ENCODE results near the gene PSMC5.
A peak's percentile ranks its signal among the peaks of the same experiment; 100 is the strongest.
"Not testable (repeated sequence)": the region's sequence is repeated elsewhere in the genome, so short reads cannot be mapped to it uniquely, and the experiment has no call there.

Gene PSMC5

DNA sequence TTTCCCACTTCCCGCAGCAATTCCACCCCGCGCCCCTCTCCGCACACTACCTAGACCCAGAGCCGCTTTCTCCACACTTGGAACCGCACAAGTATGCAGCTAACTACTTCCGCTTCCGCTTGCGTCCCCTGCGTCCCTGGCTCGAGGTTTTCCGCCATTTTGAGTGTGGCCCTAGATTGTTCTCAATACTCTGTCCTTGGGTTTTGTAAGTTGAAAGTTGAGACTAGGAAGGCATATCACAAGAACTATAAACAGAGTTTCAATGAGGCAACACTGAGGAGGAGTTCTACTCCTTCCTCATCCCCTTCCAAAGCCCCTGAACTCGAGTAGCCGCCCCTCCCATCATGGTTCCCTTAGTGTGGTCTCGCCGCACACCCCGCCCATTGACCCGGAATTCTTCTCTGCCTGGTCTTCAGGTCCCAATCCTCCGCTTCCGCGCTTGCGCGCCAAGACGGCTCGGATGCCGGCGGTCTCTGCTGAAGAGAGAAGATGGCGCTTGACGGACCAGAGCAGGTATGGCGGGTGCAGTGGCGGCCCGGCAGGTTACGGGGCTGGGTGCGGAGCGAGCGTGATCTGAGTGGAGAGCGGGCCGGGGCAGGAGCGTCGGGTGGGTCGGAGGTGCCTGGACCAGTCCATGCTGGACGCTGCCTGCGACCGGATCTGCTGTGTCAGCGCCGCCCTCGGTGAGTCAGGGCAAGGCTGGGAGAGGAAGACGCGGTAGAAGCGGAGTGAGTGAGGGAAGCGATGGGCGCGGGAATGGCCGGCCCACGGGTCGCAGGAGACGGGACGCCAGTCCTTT is at the start of gene PSMC5, which contains the start of gene FTSJ3:
TSS of gene PSMC5 (plus strand) at position 430 of the 799 bp plus-strand sequence. CDS start at position 490, 60 bp downstream.
TSS of gene FTSJ3 (minus strand) at position 662 of the 799 bp plus-strand sequence. CDS start 761 bp downstream, outside the sequence.
- DNase-seq: peak; percentile 77

DNA sequence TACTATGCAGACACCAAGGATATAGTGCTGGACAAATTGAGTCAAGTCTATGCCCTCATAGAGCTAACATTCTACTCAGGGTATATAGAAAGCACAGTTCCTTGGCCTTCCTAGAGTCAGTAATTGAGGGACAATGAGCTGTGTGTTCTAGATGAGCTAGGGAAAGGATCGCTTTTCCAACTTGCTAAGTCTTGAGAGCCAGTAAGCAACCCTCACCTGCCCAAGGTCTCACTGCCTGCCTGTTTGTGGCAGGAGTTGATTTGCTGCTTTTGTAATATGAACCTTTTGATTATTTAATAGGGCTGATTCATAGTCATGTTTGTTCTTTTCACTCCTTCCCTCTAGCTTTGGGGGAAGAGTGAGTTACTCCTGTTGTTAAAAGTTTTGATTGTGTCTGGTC is 46.7 kb upstream of the PSMC5 start:
- no peak for DNase-seq

DNA sequence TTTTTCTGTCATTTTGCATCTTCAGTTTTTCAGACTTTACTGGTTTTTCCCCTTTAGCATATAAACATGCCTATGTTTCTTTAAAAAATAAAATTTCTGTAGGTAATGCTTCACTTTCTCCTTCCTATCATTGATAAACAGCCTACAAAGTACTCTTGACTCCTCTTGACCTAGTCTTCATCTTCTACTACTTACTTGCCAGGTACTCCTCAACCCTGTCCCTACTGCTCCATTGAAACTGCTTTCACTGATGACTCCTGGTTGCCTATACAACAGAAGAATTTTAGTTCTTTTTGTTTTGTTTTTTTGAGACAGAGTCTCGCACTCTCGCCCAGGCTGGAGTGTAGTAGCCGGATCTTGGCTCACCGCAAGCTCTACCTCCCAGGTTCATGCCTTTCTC is 46.3 kb upstream of the PSMC5 start:
- DNase-seq: no peak

DNA sequence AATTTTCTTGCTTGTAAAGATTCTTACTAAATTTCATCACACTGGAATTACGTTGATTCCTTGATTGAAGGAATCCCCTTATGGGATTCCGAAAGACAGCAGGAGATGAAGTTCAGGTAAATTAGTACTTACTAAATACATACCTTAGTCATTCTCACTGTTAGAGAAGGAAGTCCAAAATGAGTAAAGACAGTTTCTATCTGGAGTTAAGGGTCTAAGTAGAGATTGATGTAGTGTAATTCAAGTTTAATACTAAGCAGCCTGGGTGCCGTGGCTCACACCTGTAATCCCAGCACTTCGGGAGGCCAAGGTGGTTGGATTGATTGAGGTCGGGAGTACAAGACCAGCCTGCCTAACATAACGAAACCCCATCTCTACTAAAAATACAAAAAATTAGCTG is 43.7 kb upstream of the PSMC5 start:
- DNase-seq: no peak

GRCh38 chr17:63785556-63785955 is 41.7 kb upstream of the PSMC5 start:
- DNase-seq: no peak

DNA sequence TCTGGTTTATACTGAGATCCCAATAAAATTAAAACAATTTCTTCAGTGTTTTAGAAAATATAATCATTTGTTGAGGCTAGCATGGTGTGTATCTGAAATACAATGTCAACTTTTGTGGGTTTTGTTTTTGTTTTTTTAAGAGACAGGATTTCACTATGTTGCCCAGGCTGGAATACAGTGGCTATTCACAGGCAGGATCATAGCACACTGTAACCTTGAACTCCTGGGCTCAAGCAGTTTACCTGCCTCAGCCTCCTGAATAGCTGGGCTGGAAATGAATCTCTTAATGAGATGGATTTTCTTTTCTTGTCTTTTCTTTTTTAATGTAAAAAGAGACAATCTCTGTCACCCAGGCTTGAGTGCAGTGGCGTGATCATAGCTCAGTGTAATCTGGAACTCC is 41.1 kb upstream of the PSMC5 start:
- DNase-seq: no peak

DNA sequence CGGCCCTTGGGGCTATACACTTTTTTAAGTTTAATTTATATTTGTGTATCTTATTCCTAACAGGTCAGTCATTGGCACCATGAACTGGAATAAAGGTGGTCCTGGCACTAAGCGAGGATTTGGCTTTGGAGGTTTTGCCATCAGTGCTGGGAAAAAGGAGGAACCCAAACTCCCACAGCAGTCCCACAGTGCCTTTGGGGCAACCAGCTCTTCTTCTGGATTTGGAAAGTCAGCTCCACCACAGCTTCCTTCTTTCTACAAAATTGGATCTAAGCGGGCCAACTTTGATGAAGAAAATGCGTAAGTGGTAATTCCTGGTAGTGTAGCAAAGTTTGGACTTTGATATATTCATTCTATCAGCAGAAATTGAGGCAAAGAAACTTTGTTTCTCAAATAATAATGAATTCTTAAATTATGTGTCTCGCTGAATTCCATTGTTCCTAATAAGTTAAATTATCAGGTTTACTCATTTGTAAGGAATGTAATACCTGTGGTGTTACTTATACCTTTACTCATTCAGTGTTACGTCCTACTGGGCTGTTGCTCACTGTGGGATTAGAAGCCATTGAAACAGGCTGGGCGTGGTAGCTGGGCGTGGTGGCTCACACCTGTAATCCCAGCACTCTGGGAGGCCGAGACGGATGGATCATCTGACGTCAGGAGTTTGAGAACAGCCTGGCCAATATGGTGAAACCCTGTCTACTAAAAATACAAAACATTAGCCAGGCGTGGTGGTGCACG is 40.1 kb upstream of the PSMC5 start:
- DNase-seq: no peak

GRCh38 chr17:63790057-63790456 is 37.2 kb upstream of the PSMC5 start:
- no peak for DNase-seq

DNA sequence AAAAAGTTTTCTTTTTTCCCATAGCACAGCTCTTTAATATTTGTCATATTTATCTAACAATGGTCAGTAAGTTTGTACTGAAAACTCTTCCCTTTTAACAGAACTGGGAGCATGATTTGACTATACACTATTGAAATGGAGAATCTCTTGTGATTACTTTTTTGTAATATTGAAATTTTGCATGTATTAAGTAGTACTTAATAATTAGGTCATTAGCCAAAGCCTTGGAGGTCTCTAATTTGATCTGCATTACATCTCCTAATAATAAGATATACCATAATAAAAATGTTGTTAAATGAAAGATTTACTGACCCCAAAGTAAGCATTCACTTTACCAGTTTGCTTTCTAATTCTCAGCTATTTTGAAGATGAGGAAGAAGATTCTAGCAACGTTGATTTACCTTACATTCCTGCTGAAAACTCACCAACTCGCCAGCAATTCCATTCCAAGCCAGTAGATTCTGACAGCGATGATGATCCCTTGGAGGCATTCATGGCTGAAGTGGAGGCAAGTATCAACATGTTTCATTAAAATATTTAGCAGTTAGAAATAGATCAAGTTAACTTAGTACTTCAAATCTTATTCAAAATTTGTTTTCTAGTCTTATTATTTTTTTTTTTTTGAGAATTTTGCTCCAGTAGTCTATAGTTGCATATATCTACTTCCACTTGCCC is 35.0 kb upstream of the PSMC5 start:
- DNase-seq: no peak

GRCh38 chr17:63796375-63796774 is 30.9 kb upstream of the PSMC5 start:
- DNase-seq: not testable (repeated sequence)

GRCh38 chr17:63798572-63799106 is 28.6 kb upstream of the PSMC5 start:
- no peak for DNase-seq

GRCh38 chr17:63800783-63801182 is 26.4 kb upstream of the PSMC5 start:
- no peak for DNase-seq

DNA sequence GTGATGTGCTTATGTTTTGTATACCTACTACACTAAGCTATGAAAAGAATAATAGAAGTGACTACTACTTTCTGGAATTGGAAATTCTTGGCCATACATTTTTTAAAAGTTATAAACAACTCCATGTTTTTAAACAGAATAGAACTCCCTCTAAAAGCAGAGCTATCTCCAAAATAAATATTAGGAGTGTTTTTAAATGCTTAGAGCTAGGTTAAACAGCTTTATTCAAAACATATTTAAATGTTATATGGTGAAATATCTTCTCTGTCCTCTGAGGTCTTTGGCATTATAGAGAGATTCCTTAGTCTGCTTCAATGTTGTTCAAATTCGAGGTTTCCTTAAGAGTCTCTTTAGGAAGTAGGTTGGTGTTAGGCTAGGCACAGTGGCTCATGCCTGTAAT is 22.9 kb upstream of the PSMC5 start:
- DNase-seq: no peak

DNA sequence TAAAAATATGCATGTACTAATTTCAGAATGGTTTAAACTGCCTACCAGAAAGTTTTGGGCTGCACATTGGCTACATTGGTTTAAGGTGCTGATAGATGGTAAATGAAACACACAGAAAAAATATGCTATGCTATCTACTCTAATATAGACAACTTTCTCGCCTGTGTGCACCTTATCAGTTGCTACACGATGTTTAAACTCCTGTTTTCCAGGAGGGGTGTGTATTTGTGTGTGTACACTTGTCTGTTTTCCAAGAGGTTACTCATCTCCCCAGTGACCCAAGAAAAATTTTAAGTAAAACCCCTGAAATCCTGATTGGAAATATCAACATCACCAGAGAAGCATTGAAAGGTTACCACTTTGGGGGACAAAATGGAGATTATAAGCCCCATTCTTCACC is 21.6 kb upstream of the PSMC5 start:
- no peak for DNase-seq

DNA sequence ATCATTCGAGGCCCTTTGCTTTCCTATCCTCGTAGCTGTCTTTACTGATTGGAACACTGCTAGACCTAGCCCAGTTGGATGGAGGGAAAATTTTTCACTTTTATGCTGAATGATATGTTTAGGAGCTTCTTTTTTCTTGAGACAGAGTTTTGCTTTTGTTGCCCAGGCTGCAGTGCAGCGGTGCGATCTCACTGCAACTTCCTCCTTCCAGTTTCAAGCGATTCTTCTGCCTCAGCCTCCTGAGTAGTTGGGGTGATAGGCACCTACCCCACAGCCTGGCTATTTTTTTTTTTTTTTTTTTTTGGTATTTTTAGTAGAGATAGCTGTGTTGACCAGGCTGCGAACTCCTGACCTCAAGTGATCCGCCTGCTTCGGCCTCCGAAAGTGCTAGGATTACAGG is 17.3 kb upstream of the PSMC5 start:
- no peak for DNase-seq

GRCh38 chr17:63816123-63816522 is 11.1 kb upstream of the PSMC5 start:
- DNase-seq: no peak

DNA sequence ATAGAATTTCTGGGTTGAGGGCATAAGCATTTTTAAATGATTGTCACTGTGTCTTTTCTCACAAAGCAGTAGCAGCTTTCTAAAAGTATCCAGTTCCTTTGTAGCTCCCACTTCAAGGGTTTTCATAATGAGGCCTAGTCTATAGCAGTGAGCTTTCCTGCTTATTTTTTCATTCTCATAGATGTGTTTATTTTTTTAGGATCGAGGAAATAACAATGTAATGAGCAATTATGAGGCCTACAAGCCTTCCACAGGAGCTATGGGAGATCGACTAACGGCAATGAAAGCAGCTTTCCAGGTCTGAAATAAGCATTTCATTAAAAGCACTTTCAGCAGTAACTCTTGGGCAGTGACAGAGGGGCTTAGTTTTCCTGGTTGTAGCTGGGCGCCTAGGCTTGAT is 10.6 kb upstream of the PSMC5 start:
- no peak for DNase-seq

DNA sequence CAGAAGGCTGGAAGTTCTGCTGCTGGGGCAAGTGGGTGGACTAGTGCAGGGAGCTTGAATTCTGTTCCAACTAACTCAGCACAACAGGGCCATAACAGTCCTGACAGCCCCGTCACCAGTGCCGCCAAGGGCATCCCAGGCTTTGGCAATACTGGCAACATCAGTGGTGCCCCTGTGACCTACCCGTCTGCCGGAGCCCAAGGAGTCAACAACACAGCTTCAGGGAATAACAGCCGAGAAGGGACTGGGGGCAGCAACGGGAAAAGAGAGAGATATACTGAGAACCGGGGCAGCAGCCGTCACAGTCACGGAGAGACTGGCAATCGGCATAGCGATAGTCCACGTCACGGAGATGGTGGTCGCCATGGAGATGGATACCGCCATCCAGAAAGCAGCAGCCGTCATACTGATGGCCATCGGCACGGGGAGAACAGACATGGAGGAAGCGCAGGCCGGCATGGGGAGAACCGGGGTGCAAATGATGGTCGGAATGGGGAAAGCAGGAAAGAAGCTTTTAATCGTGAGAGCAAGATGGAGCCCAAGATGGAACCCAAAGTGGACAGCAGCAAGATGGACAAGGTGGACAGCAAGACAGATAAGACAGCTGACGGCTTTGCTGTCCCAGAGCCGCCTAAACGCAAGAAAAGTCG is 9.4 kb upstream of the PSMC5 start:
- DNase-seq: no peak

- no peak for DNase-seq
Observed at GRCh38 chr17:63819131-63819530, 8.1 kb upstream of the PSMC5 start.

DNA sequence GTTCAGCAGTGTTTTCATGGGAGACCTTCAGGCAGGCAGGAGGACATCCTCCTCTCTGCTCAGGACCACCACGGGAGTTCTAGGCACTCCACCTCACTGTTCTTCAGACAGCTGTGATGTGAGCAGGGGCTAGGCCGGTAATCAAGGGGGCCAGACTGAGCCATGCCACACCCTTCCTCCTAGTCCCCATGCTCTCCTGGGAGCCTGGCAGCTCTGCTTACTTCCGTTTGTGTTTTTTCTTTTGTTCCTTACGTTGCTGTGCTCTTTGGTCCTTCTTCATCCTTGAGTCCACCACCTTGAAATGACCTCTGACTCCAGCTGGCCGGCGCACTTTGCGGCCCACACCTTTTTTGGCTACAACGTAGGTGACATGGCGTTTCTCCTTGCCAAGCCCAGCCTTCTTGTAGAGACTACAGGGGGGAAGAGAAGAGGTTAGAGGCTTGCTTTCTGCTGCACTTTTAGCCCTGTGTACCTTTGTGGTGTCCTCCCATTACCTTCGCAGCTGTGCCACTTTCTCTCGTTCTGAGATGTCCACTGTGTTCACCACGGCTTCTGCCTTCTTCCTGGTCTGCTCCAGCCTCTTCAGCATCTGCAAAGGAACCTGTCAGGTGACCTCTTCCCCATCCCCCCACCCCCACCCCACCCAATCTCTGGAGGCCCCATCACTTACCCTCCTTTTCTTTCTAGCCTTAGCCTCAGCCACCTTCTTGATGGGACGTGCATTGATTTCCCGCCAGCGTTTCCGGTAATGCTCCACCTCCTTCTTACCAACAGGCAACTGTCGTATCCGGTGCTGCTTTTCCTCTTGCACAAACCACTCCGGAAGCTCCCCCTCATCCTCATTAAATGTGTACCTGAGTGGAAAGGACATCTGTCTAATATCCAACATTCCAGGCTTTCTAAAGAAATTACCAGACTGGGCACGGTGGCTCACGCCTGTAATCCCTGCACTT is 7.4 kb upstream of the PSMC5 start:
- no peak for DNase-seq

DNA sequence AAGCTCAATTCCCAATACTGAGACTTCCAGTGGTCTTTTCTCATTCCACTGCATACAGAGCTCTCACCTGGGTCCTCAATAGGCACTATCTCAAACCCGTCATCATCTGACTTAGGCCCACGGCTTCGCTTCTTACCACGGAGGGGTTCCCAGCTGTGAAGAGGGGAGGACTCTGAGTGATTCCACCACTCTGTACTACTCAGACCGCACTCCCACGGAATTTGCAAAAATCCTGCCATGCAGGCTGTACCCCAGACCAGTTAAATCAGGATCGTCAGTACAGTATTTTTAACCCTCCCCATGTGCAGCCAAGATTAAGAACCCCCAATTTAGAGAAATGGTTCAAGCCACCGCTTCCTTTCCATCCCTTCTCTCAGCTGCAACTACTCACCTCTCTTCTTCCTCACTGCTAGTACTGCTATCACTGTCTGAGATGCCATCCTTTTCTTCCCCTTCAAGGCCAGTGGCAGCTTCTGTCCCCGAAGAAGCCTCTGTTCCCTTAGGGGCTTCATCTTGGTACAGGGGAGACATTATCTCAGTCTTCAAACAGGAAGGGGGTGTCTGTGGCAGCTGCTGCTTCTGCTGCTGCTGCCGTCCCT is 6.2 kb upstream of the PSMC5 start:
- no peak for DNase-seq

Measured in DMS79 (cell line).